OCI-LY3 (cell line): ENCODE data around the gene CDCA7.
"Not testable (repeated sequence)": the region's sequence is repeated elsewhere in the genome, so short reads cannot be mapped to it uniquely, and the experiment has no call there.

Source experiments
- H2AFZ ChIP-seq: fragments of 200-600, 300-600 bp; shearing (Covaris generic); 2 replicates; pipeline ENCODE4 v1.6.0; 2014; ENCODE audit warnings: antibody characterized with exemption, low read depth, low read length
- H3K27ac ChIP-seq: fragments of 200-600, 300-600 bp; sonication (generic); 2 replicates; pipeline ENCODE4 v1.5.1; 2014; ENCODE audit warnings: mild to moderate bottlenecking, low read length, moderate library complexity, mixed read lengths
- H3K27me3 ChIP-seq: fragments of 200-600, 300-600 bp; sonication (generic); 2 replicates; pipeline ENCODE4 v1.6.1; 2014; ENCODE audit warnings: low read depth, low read length, mixed read lengths
- H3K36me3 ChIP-seq: fragments of 200-600, 300-600 bp; sonication (generic); replicated peaks from 2 replicates; pipeline ENCODE3; 2014; ENCODE audit warnings: low read depth, low read length, mixed read lengths
- H3K4me1 ChIP-seq: fragments of 300-600, 200-600 bp; sonication (generic); 2 replicates; pipeline ENCODE4 v1.6.1; 2014; ENCODE audit warnings: low read length, mixed read lengths
- H3K4me2 ChIP-seq: fragments of 200-600, 300-600 bp; sonication (generic); 2 replicates; pipeline ENCODE4 v1.6.1; 2014; ENCODE audit warnings: low read length, mixed read lengths
- H3K4me3 ChIP-seq: fragments of 300-600, 200-600 bp; sonication (generic); 2 replicates; pipeline ENCODE4 v1.5.1; 2014; ENCODE audit warnings: antibody characterized with exemption, mild to moderate bottlenecking, low read length, moderate library complexity
- H3K79me2 ChIP-seq: fragments of 300-600, 200-600 bp; shearing (Covaris generic); 2 replicates; pipeline ENCODE4 v1.6.1; 2014; ENCODE audit warnings: mild to moderate bottlenecking, low read length, mixed read lengths
- H3K9ac ChIP-seq: fragments of 300-600, 200-600 bp; shearing (Covaris generic); 2 replicates; pipeline ENCODE4 v1.6.0; 2014; ENCODE audit warnings: mild to moderate bottlenecking, low read length, moderate library complexity
- H3K9me3 ChIP-seq: fragments of 200-600, 300-600 bp; shearing (Covaris generic); 2 replicates; pipeline ENCODE4 v1.6.1; 2014; ENCODE audit warnings: low read length, mixed read lengths; ENCODE audit not compliant: insufficient read depth
- H4K20me1 ChIP-seq: fragments of 200-600, 300-600 bp; sonication (generic); 2 replicates; pipeline ENCODE4 v1.6.1; 2016; ENCODE audit warnings: low read length, mixed read lengths; ENCODE audit not compliant: insufficient read depth
- EZH2phosphoT487 ChIP-seq: fragments of 200-600 bp; shearing (Covaris generic); IDR thresholded peaks from 2 replicates; pipeline ENCODE4 v1.6.1; 2018; ENCODE audit warnings: antibody characterized with exemption, mixed run types, low read depth
- TF ChIP-seq, protein P1 (sequence below): fragments of 200-600, 300-600 bp; sonication (generic); IDR thresholded peaks from 2 replicates; pipeline ENCODE4 v1.5.1; 2014; ENCODE audit warnings: antibody characterized with exemption, low read length, low read depth

CDCA7 gene

DNA sequence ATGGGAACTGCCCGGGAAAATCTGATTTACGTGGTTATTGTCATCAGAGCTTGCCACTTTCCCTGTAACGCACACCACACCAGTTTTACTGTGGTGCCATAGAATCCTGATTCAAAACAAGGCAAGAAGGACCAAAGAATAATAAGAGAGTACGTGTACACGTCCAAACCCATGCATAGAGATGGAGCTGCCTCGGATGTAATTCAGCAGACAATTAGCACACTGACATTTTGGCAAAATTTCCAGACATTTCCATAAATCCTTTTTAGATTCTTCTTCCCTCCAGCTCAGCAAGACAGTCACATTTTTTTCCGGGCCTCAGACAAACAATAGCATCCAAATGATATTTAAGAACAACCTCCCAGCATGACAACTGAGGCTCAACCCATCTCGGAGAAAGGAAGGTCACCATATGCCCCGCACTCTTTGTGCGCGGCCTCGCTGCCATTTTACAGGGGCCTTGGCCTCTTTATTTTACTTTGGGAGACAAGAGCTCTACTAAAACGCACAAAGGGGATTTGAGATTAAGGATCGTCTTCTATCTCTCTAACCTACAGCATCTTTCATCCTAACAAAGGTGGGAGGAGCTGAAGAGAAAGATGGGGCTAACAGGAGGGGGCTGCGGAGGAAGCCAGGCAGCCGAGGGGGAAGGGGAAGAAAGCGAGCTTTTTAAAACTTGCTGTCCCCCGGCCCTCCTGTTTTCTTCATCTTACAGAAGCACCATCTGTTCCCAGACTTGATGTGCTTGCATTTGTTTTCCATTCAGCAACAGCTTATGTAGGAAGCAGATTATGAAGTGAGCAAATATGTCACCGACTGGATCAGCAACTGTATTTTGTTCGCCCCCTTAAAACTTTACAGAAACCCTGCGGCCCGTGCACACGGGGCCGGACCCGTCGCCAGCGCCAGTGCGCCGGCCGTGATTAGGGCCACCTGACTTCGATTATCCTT lies 61.0 kb downstream of the CDCA7 start:
- Histone ChIP-seq H3K27ac (no peak overlapping the region), H3K27me3 (peaks cover 17% of the 10 kb centered on the region), H3K9me3 (no peaks in the 10 kb centered on the region), H4K20me1 (no peaks in the 10 kb centered on the region), H3K4me2 (no peak overlapping the region), H2AFZ (no peak overlapping the region), H3K4me1 (no peaks in the 10 kb centered on the region), H3K9ac (no peak overlapping the region), H3K36me3 (no peaks in the 10 kb centered on the region), H3K79me2 (no peaks in the 10 kb centered on the region), H3K4me3 (no peak overlapping the region)
- TF ChIP-seq EZH2phosphoT487: no peak
- TF ChIP-seq, protein P1, sequence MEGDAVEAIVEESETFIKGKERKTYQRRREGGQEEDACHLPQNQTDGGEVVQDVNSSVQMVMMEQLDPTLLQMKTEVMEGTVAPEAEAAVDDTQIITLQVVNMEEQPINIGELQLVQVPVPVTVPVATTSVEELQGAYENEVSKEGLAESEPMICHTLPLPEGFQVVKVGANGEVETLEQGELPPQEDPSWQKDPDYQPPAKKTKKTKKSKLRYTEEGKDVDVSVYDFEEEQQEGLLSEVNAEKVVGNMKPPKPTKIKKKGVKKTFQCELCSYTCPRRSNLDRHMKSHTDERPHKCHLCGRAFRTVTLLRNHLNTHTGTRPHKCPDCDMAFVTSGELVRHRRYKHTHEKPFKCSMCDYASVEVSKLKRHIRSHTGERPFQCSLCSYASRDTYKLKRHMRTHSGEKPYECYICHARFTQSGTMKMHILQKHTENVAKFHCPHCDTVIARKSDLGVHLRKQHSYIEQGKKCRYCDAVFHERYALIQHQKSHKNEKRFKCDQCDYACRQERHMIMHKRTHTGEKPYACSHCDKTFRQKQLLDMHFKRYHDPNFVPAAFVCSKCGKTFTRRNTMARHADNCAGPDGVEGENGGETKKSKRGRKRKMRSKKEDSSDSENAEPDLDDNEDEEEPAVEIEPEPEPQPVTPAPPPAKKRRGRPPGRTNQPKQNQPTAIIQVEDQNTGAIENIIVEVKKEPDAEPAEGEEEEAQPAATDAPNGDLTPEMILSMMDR: no peak

DNA sequence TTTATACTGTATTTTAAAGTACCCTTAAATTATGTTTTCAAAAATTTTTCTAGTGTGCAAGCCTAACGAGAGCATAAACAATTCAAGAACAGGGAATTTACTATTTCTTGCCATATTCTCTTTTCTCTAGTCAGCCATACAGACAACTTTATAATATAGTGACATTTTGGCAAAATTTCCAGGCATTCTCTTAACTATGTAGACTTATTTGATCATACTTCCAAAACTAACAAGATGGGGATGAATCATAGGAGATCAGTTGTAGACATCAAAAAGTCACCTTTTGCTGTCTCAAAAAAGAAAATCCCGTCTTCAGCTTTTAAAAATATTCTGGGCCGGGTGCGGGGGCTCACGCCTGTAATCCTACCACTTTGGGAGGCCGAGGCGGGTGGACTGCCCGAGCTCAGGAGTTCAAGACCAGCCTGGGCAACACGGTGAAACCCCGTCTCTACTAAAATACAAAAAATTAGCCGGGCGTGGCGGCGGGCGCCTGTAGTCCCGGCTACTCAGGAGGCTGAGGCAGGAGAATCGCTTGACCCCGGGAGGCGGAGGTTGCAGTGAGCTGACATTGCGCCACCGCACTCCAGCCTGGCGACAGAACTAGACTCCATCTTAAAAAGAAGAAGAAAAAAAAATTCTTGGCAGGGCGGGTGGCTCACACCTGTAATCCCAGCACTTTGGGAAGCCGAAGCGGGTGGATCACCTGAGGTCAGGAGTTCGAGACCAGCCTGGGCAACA lies 61.9 kb downstream of the CDCA7 start:
- H3K27ac ChIP-seq, H3K4me1 ChIP-seq, H3K9ac ChIP-seq, H3K36me3 ChIP-seq, H3K9me3 ChIP-seq, H3K4me3 ChIP-seq, H4K20me1 ChIP-seq, H2AFZ ChIP-seq, H3K4me2 ChIP-seq, H3K79me2 ChIP-seq: not testable (repeated sequence)
- H3K27me3 ChIP-seq: peaks cover 16% of the 10 kb centered on the region

DNA sequence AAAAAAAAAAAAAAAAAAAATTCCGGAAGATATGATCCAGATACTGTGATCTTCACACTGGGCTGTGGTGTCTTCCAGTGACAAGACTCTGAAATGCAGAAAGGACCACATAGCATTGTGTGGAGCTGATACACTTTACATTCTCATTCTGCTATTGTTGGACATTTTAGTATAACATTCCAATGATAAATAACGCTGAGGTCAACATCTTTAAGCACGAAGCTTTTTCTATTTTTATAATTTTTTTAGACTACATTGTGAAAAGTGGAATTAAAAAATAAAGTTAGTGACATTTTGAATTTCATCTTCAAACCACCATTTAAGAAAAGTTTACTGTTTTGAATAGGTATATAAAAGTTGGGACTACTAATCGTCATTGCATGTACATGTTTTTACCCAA lies 62.7 kb downstream of the CDCA7 start:
- Histone ChIP-seq H2AFZ (no peak overlapping the region), H3K9ac (no peak overlapping the region), H3K27me3 (peaks cover 16% of the 10 kb centered on the region), H3K4me3 (no peak overlapping the region), H3K27ac (no peak overlapping the region), H3K36me3 (no peaks in the 10 kb centered on the region), H3K4me1 (no peaks in the 10 kb centered on the region), H3K4me2 (no peak overlapping the region), H3K9me3 (no peaks in the 10 kb centered on the region), H4K20me1 (no peaks in the 10 kb centered on the region), H3K79me2 (no peaks in the 10 kb centered on the region)
- no peak for TF ChIP-seq EZH2phosphoT487

DNA sequence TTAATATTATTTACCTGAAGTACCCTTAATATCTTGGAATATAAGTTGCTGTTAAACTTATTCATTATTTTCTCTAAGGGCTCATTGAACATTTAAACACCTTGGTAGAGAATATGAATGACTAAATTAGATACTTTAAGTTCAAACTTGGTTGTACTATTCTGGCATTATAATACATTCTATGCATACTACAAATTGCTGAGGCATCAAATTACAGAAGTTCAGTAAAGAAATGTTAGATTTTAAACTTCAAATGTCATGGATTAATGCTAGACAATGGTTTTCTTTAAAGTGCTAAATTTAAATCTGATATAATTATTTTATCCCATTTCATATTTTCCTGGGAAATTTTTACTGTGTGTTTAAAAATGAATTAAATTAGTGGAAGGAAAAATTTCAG lies 63.1 kb downstream of the CDCA7 start:
- no peaks in the 10 kb centered on the region for H3K79me2 ChIP-seq
- no peaks in the 10 kb centered on the region for H4K20me1 ChIP-seq
- H3K9ac ChIP-seq: no peak overlapping the region
- H3K4me2 ChIP-seq: no peak overlapping the region
- no peaks in the 10 kb centered on the region for H3K9me3 ChIP-seq
- no peak overlapping the region for H3K4me3 ChIP-seq
- no peak overlapping the region for H3K27ac ChIP-seq
- H3K36me3 ChIP-seq: no peaks in the 10 kb centered on the region
- TF ChIP-seq, protein P1: no peak
- no peak for TF ChIP-seq EZH2phosphoT487
- peaks cover 14% of the 10 kb centered on the region for H3K27me3 ChIP-seq
- H2AFZ ChIP-seq: no peak overlapping the region
- H3K4me1 ChIP-seq: no peaks in the 10 kb centered on the region
